Esophagus (tissue), 2 donors: ENCODE measurements around the gene MYD88. TPM values are rescaled to one million over a fixed set of nuclear protein-coding genes. Genes with fewer than 3 reads are reported as not detected.
A peak's percentile ranks its signal among the peaks of the same experiment; 100 is the strongest.
"Not testable (repeated sequence)": the region's sequence is repeated elsewhere in the genome, so short reads cannot be mapped to it uniquely, and the experiment has no call there.

ENCODE experiments used
- H3K27ac ChIP-seq, 2 donors: one replicate each; pipeline ENCODE4 v1.5.1; 2013; ENCODE audit warnings: low read depth in 2 of 2, mild to moderate bottlenecking in 2 of 2, inconsistent platforms in 1 of 2, low read length in 1 of 2, moderate library complexity in 1 of 2
- H3K27me3 ChIP-seq, 2 donors: one replicate each; pipeline ENCODE4 v1.6.1; 2013; ENCODE audit warnings: low read length in 2 of 2, control low read depth in 1 of 2, mild to moderate bottlenecking in 1 of 2; ENCODE audit not compliant: insufficient read depth in 2 of 2, control insufficient read depth in 1 of 2
- H3K36me3 ChIP-seq, 2 donors: one replicate each; pipeline ENCODE4 v1.6.1; 2013; ENCODE audit warnings: low read length in 1 of 2; ENCODE audit not compliant: control insufficient read depth in 2 of 2, insufficient read depth in 2 of 2
- H3K4me1 ChIP-seq, 2 donors: one replicate each; pipeline ENCODE4 v1.6.1; 2013; ENCODE audit warnings: low read length in 1 of 2; ENCODE audit not compliant: control insufficient read depth in 2 of 2, insufficient read depth in 2 of 2
- H3K4me3 ChIP-seq, 2 donors: one replicate each; pipeline ENCODE4 v1.5.1; 2013; ENCODE audit warnings: low read length in 2 of 2, mild to moderate bottlenecking in 2 of 2, low read depth in 1 of 2, moderate library complexity in 1 of 2
- H3K9me3 ChIP-seq, 2 donors: one replicate each; pipeline ENCODE4 v1.6.1; 2013; ENCODE audit warnings: mild to moderate bottlenecking in 2 of 2, low read depth in 1 of 2, low read length in 1 of 2, moderate library complexity in 1 of 2; ENCODE audit not compliant: control insufficient read depth in 2 of 2, insufficient read depth in 1 of 2
- WGBS, 2 donors: extraction: QIAGEN DNeasy Blood & Tissue Kit; methylation state at CpG; one replicate each; pipeline ENCODE4 v1.1.7; 2013; 5-methylcytosine and 5-hydroxymethylcytosine counted together
- polyA plus RNA-seq, 2 donors: library from polyadenylated mRNA; stranded (reverse); fragments of 200-250 nt; gene quantifications; one replicate each; pipeline ENCODE4 v1.2.3, GENCODE V29; 2013
- donor health status: healthy with polysubstance abuse.
- donor health status: Bipolar disorder and iron deficiency.

Gene MYD88
- polyA plus RNA-seq, 2 donors = 26.5 to 44.0 TPM

DNA sequence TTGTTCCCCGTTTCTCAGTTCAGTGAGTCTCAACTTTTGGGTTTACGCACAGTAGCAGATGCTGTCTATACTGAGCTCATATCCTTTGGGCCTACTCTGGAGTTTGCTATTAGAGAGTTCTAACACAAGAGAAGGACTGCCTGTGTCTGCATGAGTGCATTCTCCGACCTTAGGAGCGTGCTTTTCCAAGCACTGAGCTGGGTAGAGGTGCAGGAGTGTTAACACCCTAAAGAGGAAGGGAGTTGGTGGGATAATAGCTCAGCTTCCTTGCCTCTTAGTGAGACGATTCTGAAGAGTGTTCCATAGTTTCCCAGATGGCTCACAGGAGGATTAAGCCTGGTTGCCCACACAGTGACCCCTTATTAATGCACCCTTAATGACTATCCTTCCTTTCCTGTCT lies 20.0 kb downstream of the MYD88 start:
- 80 to 82% methylated on average over 5 of the region's 5 CpGs for WGBS, 2 donors
- Histone ChIP-seq H3K4me1 (peaks cover 0 to 4% of the 10 kb centered on the region in 2 donors), H3K4me3 (no peak overlapping the region), H3K36me3 (no peaks in the 10 kb centered on the region), H3K27me3 (no peaks in the 10 kb centered on the region), H3K27ac (no peak overlapping the region), H3K9me3 (no peaks in the 10 kb centered on the region)

DNA sequence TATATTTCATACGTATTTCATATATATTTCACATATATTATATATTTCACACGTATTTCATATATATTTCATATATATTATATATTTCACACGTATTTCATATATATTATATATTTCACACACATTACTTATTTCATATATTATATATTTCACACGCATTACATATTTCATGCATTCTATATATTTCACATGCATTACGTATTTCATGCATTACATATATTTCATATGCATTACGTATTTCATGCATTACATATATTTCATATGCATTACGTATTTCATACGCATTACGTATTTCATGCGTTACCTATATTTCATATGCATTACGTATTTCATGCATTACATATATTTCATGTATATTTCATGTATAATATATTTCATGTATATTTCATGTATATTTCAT lies 22.2 kb downstream of the MYD88 start:
- not testable (repeated sequence) for H3K9me3 ChIP-seq, H3K27me3 ChIP-seq, H3K27ac ChIP-seq, H3K36me3 ChIP-seq, H3K4me1 ChIP-seq, H3K4me3 ChIP-seq
- WGBS, 2 donors = 92 to 96% methylated on average over 11 of the region's 11 CpGs

DNA sequence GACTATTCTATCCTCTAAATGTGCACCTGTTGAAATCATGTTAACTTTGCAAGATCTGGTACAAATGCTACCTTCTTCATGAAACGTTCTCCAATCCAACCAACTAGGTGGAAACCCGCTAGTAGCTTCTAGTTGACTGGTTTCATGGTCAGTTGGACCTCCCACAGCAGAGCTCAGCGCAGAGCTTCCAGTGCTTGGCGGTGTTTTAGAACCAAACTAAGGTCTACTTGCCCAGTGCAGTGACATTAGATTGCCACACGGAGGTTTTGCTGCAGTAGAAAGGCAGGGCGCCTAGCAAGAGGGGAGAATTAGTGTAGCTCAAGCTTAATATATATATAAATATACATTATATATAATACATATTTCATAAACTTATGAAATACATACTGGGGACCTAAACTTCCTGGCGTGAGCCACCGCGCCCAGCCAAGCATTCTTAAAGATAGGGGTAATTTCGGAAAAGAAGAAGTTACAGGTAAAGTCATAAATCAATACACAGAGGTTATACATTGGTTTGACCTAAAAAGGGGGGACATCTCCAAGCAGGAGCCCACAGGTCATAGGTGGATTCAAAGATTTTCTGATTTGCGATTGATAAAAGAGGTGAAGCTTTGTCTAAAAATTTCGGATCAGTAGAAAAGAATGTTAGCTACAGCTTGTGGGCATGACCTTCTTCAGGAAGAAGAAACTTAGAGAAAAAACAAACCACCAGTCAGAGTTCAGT lies 24.8 kb downstream of the MYD88 start:
- 90 to 94% methylated on average over 12 of the region's 12 CpGs for WGBS, 2 donors
- Histone ChIP-seq H3K27me3 (no peaks in the 10 kb centered on the region), H3K4me3 (no peak overlapping the region), H3K9me3 (no peaks in the 10 kb centered on the region), H3K4me1 (peaks cover 0 to 2% of the 10 kb centered on the region in 2 donors), H3K27ac (peak overlapping the region; percentile 4 to 22), H3K36me3 (no peaks in the 10 kb centered on the region)

DNA sequence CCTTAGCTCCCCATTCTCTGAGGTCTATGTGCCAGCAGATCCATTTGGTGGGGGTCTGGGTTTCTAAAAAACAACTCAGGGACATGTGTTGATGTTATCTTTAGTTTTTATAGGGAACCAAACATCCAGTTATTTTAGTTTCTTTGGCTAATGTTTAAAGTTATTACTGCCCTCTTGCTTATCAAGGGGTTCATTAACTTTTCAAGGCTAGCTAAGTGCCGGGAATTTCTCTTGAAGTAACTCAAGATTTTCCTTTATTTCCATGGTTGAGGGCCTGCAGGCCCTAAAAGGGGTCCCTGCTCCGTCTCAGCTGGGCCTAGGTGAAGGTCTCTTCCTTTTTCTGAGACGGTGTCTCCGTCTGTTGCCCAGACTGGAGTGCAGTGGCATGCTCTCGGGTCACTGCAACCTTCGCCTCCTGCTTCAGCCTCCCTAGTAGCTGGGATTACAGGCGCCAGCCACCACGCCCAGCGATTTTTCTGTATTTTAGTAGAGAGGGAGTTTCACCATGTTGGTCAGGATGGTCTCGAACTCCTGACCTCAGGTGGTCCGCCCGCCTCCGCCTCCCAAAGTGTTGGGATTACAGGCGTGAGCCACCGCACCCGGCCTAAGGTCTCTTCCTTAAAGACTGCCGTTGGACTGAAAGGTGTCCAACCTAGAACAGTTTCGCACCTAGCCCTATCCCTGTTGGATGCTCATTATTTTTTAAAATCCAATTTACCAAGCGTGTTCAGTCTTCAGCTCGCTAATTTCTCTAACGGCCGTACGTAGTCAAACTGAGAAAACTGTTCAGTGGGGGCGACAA lies 25.6 kb downstream of the MYD88 start:
- 64 to 68% methylated on average over 24 of the region's 24 CpGs for whole genome bisulfite sequencing, 2 donors
- Histone ChIP-seq H3K4me3 (peak overlapping the region; percentile 84 to 91), H3K9me3 (no peaks in the 10 kb centered on the region), H3K36me3 (no peaks in the 10 kb centered on the region), H3K27me3 (no peaks in the 10 kb centered on the region), H3K4me1 (peaks cover 0 to 2% of the 10 kb centered on the region in 2 donors), H3K27ac (peak overlapping the region; percentile 95 to 99)

DNA sequence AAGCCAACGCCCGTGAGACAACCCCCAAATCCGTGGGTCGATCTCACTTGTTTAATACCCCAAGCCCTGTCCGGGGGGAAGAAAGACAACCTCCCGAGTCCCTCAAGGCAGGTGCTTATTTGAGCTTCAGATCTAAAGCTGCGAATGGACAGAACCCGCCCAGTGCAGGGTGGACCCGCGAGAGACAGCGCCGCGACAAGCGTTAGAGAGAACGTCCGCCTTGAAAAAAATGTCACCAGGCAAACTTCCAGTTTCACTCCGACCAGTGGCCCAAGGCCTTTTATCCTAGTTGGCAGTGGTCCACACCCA lies 26.1 kb downstream of the MYD88 start:
- Histone ChIP-seq H3K4me3 (peak overlapping the region; percentile 84 to 91), H3K9me3 (no peaks in the 10 kb centered on the region), H3K36me3 (no peaks in the 10 kb centered on the region), H3K27me3 (no peaks in the 10 kb centered on the region), H3K4me1 (peaks cover 0 to 2% of the 10 kb centered on the region in 2 donors), H3K27ac (peak overlapping the region; percentile 95 to 99)
- 1 to 2% methylated on average over 17 of the region's 17 CpGs for WGBS, 2 donors

DNA sequence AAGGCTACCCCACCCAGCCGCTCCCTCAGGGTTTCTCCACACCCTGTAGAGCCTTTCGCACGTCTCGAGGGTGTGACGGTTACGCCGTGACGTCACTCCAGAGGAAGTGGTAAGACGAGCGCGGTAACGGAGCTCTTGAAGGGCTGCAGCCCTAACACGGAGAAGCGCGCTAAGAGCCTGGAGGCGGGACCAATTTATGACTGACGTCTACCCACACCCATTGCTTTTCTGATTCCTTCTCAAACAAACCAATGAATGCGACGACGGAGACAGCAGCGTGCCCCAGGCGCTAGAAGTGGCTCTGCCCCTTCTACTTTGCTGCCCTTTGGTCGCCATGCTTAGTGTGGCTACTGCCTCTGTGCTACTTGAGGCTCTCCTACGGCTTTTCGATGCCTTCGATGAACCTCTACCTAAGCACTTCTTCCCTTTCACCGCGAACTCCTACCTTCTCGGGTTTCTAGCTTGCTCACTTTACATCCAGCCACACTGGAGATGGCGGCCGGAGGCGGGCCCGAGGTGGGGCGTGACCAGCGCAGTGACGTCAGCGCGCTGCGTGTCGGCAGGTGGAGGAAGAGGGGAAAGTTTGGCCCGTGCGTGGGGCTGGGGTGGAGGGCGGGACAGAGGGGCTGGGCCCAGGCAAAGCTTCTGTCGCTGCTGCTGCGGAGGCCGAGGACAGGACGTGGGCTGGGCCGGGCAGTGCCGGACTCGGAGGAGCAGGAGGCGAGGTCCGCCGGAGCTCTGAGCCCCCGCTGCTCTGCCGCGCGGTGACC lies 26.7 kb downstream of the MYD88 start, which contains the start of gene OXSR1:
Gene OXSR1 (plus strand): TSS at position 586 of the 770 bp plus-strand sequence. CDS start 340 bp downstream, outside the sequence.
- no peaks in the 10 kb centered on the region for H3K27me3 ChIP-seq
- peak within 1 kb of the TSS; percentile 84 to 91 for H3K4me3 ChIP-seq
- no peaks in the 10 kb centered on the region for H3K36me3 ChIP-seq
- peaks cover 0 to 2% of the 10 kb centered on the region in 2 donors for H3K4me1 ChIP-seq
- H3K9me3 ChIP-seq = no peaks in the 10 kb centered on the region
- peak within 1 kb of the TSS; percentile 96 to 99 for H3K27ac ChIP-seq
- WGBS, 2 donors = 0 to 1% methylated on average over 56 to 57 of the region's 57 CpGs

DNA sequence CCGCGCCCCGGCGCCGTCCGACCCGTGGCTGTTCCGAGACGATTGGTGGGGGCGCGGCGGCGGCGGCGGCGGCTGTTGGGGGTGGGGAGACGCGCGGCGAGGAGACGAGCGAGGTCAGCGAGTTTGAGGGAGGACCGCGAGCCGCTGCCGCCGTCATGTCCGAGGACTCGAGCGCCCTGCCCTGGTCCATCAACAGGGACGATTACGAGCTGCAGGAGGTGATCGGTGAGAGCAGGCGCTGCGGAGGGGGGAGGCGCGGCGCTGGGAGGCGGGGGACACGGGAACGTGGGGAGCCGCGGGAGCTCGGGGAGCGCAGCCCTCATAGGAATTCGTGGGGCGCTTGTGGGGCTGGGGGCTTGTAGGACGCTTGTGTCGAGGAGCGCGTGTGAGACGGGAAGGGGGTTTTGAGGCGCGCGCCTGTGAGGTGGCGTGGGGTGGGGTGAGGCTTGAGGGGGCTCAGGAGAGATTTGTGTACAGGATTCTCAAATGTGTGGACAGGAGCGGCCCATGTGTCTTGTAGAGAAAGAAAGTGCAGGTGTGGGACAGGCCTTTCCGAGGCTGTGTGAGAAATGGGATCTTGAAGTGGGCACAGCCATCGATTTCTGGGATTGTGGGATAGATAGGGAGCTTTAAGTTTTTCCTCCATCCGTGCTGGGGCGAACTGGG lies 27.4 kb downstream of the MYD88 start:
- Histone ChIP-seq H3K4me3 (peak overlapping the region; percentile 84 to 91), H3K27me3 (no peaks in the 10 kb centered on the region), H3K4me1 (peaks cover 0 to 2% of the 10 kb centered on the region in 2 donors), H3K9me3 (no peaks in the 10 kb centered on the region), H3K27ac (peak overlapping the region; percentile 96 to 99), H3K36me3 (no peaks in the 10 kb centered on the region)
- WGBS, 2 donors = 0 to 1% methylated on average over 53 to 62 of the region's 62 CpGs

DNA sequence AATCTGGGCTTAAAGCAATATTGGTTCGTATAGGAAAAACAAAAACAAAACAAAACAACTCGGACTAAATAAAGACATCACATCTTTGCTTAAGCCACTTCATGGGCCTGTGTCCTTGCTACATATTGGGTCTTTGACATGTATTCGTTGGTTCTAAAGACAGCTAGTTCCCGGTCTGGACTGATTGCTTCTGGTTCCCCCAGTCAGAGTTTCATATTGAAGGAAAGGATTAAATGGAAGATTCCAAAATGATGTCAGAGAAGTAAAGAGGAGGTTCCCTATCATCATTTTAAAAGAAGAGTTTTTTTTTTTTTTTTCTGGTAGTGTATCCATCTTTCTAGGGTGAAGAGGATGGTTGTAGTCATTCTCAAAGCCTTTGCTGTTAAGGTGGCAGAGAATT lies 29.1 kb downstream of the MYD88 start:
- Histone ChIP-seq H3K27ac (no peak overlapping the region), H3K27me3 (no peaks in the 10 kb centered on the region), H3K36me3 (no peaks in the 10 kb centered on the region), H3K9me3 (no peaks in the 10 kb centered on the region), H3K4me3 (peak overlapping the region in 1 of 2 donors; percentile 84), H3K4me1 (peaks cover 0 to 2% of the 10 kb centered on the region in 2 donors)
- 87 to 88% methylated on average over 4 of the region's 4 CpGs for WGBS, 2 donors
